GM12865 (cell line): ENCODE measurements around the gene CYP2A13.
"Not testable (repeated sequence)": the region's sequence is repeated elsewhere in the genome, so short reads cannot be mapped to it uniquely, and the experiment has no call there.

Experiments
- DNase-seq: peaks from one replicate; pipeline ENCODE4 v3.0.0; 2010; ENCODE audit warnings: low read depth
- H3K4me3 ChIP-seq: 2 replicates; pipeline ENCODE4 v1.5.1; 2011; ENCODE audit warnings: mild to moderate bottlenecking, low read depth, low read length, control low read depth
- CTCF ChIP-seq: IDR thresholded peaks from 2 replicates; pipeline ENCODE4 v1.5.1; 2011; ENCODE audit warnings: low read length, control low read depth, low read depth, inconsistent platforms; ENCODE audit not compliant: insufficient read depth; ENCODE audit errors: missing control alignments

CYP2A13 gene

GRCh38 chr19:41123716-41124294, 35.6 kb downstream of the CYP2A13 start:
- TF ChIP-seq CTCF = no peak

GRCh38 chr19:41126765-41127203, 38.5 kb downstream of the CYP2A13 start:
- TF ChIP-seq CTCF = peak; percentile 36
- not testable (repeated sequence) for H3K4me3 ChIP-seq
- peak; percentile 11 for DNase-seq

More at GRCh38 chr19:41123716-41124294, 35.6 kb downstream of the CYP2A13 start:
- no peak for DNase-seq
- H3K4me3 ChIP-seq = no peak overlapping the region

GRCh38 chr19:41127362-41127761, 39.1 kb downstream of the CYP2A13 start:
- not testable (repeated sequence) for DNase-seq, H3K4me3 ChIP-seq

- H3K4me3 ChIP-seq = not testable (repeated sequence)
- peak; percentile 28 for TF ChIP-seq CTCF
- DNase-seq = peak; percentile 79
These were observed 39.6 kb downstream of the CYP2A13 start for GRCh38 chr19:41127801-41128300.

- TF ChIP-seq CTCF = no peak
- no peak overlapping the region for H3K4me3 ChIP-seq
- DNase-seq = no peak
These were observed 40.4 kb downstream of the CYP2A13 start for GRCh38 chr19:41128692-41129091.

GRCh38 chr19:41131186-41131585, 42.9 kb downstream of the CYP2A13 start:
- H3K4me3 ChIP-seq = no peak overlapping the region
- TF ChIP-seq CTCF = no peak
- DNase-seq = no peak

- H3K4me3 ChIP-seq = no peak overlapping the region
- no peak for DNase-seq
- no peak for TF ChIP-seq CTCF
These were observed 45.0 kb downstream of the CYP2A13 start for GRCh38 chr19:41133260-41133659.

- H3K4me3 ChIP-seq = no peak overlapping the region
- TF ChIP-seq CTCF = no peak
- DNase-seq = no peak
These were observed 46.4 kb downstream of the CYP2A13 start for GRCh38 chr19:41134616-41135015.

GRCh38 chr19:41135390-41136384, 47.4 kb downstream of the CYP2A13 start:
- not testable (repeated sequence) for DNase-seq, H3K4me3 ChIP-seq
